Activated CD4-positive, alpha-beta T cell treated with anti-CD3 and anti-CD28 coated beads for 1 hour (primary cell): ENCODE data around the gene DDX39B.

Source experiments
- DNase-seq: peaks from one replicate; pipeline ENCODE4 v3.0.0-alpha.2; 2020

Gene DDX39B

DNA sequence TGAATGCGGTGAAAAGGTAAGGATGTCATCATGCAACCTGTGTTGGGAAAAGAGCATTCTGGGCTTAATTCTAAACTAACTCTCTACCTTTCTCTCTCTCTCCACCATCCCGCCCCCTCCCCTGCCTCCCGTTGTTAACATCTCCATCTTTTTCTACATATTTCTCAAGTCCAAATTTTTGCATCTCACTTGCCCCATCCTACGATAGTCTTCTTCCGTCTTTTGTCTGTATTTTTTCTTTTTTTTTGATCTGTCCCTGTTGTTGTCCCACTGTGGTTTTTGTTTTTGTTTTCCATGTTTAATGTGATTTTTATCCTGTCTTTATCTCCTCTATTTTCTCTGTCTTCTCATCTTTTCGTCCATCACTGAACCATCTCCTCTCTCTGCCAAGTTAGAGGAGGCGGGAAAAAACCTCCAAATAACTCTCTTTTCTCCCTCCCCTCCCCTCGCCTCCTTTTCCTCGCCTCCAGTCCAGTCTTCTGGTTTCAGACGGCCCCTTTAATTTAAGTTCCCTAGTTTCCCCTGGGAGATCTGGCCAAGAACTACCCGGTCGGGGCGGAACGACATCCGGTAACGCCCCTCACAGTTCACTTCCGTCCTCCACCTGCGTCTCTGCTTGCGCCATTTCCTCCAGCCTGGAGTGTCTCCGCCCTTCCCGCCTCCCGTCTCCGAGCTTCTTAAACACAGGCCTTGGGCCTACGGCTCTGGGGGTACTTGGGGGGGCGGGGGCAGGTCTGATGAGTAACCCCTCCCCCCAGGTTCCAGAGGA lies 5.3 kb upstream of the DDX39B start, which contains the start of gene NFKBIL1:
Gene NFKBIL1, plus strand, starts transcription at position 651 of the 769 bp plus-strand sequence. Its CDS starts 87 bp downstream, at position 738.
- peak; percentile 80 for DNase-seq

DNA sequence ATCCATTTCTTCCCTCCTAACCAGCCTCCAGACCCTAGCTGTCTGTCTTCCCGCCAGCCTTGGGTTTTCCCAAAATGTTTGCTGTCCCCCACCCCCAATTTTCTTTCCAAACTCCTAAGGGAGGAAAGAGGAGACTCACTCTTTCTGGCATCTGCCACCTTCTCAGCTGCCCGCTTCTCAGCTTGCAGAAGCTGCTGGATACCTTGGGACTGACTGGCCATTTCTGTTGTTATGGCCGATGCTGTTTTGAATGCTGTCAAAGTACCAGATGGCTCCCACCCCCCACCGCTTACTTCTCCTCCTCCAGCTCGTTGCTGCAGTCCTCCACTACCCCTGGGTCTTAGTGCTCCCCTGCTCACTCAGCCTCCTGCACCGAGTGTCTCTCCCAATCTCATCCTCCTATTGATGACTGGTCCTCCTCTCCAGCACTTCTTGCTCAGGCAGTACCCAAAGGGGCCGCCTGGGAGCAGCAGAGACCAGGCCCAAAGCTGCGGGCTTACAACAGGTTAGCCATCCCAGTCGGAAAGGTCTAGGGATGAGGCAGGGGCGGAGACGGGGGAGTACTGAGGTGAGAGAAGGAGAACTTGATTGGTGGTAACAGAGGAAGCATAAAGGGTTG lies 4.6 kb upstream of the DDX39B start, which contains the start of gene ATP6V1G2:
Gene ATP6V1G2, minus strand, starts transcription at position 270 of the 619 bp plus-strand sequence. Its CDS starts 49 bp downstream, at position 221.
- peak; percentile 73 for DNase-seq

DNA sequence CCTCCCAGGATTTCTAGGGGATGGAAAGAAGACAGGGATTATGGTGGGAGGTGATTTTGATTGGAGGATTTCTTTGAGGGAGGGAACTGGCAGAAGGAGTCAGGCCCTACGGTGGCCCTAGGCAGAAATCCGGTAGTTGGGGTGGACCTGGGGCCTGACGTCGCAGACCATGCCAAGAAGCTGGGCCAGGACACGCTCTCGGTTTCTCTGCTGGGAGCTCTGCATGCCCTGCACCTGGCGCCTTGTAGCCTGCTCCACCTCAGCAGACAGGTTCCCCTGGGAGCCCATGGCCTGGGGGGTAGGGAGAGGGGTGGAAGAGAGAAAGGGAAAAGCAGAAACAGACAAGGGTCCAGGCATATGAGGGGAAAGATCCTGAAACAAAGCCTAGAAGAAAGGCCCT lies 3.5 kb upstream of the DDX39B start:
- DNase-seq: no peak

DNA sequence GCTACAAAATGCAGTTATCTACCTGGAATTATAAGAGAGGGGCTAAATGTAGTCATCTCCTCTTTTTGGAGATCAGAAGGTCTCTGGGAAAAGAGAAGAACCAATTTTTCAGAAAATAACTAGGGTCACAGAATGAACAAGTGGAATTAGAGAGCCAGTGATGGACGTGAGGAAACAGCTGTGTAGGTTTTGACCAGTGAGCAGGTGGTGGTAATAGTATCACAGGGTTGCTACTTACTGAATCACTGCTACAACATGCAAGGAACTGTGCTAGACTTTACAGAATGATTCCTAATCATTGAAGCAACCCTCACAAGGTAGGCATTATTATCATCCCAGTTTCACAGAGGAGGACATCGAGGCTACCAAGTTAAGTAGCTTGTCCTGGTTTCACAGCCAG lies 2.9 kb upstream of the DDX39B start:
- DNase-seq: no peak

DNA sequence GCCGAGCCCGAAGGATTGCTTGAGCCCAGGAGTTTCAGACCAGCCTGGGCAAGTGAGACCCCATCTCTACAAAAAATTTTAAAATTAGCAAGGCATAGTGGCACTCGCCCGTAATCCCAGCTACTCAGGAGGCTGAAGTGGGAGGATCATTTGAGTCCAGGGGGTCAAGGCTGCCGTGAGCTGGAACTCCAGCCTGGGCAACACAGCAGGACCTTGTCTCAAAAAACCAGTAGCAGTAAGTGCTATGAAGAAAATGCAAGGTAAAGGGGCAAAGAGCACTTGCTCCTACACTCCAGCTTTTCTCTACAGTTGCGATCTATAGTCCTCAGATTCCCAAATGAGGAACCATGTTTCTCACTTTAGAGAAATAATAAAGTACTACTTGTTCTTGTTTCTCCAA lies 1.8 kb upstream of the DDX39B start:
- no peak for DNase-seq

DNA sequence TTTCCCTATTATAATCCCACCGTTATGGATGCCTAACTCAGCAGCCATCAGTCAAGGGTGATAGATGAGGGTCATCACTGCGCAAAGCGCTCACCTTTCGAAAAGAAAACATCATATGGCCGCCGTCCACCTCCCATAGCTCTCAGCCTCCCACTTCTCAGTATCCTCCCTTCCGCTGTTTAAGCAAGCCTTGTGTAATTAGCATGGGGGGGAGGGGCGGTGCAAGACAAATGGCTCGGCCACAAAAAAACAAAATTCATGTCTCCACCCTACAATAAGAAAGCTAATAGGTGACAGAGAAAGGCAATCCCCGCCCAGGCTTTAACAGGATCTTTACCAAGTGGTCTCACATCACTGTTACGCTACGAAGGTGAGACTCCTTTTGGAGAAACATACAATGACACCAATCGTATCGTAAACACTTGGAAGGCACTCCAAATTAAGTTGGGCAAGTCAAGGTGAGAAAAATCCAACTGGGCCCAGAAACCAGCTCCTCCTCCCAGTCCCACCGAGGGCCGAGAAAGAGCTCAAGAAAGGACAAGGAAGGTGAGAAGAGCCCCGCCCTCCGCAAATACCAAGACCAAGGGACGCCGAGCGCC lies 645 bp downstream of the DDX39B start:
- peak; percentile 43 for DNase-seq

DNA sequence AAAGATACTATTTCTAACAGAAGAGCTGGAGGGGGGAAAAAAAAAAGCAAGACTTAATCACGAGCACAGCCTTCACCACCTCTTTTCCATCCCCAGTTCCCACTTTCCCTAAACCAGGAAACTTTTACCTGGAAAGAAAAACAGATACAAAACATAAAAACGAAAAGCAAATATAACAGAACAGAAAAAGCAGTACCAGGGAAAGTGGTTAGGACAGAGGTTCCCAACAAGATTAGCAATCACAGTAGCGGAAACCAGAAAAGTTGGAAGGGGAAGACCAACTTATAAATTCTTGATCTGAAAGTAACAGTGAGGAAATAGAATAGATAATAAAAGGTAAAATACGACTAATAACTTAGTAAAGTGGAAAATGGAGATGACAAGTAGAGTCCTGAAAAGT lies 1.2 kb downstream of the DDX39B start:
- DNase-seq: no peak

DNA sequence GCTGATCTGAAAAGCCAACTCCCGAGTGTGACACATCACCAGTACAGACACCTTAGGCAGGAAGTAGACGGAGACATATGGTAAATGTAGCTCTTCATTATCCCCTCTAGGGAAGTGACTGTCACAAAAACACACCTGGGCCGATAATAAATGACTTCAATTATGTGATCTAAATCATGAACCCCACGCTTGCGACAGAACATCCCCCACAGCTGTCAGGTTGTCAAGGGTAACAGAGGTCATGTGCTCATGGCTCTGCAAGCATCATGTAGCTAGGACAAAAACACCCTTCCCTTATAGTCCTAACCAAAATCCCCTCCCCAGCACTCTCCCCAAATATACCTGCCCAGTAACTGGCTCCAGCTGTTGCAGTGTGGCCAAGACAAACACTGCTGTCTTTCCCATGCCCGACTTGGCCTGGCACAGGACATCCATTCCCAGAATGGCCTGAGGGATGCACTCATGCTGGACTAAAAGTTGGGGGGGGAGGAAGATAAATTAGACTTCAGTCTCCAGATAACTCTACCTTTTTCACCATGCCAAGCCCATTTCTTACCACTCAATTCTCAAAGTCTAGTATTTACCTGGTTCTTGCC lies 2.9 kb downstream of the DDX39B start:
- no peak for DNase-seq

DNA sequence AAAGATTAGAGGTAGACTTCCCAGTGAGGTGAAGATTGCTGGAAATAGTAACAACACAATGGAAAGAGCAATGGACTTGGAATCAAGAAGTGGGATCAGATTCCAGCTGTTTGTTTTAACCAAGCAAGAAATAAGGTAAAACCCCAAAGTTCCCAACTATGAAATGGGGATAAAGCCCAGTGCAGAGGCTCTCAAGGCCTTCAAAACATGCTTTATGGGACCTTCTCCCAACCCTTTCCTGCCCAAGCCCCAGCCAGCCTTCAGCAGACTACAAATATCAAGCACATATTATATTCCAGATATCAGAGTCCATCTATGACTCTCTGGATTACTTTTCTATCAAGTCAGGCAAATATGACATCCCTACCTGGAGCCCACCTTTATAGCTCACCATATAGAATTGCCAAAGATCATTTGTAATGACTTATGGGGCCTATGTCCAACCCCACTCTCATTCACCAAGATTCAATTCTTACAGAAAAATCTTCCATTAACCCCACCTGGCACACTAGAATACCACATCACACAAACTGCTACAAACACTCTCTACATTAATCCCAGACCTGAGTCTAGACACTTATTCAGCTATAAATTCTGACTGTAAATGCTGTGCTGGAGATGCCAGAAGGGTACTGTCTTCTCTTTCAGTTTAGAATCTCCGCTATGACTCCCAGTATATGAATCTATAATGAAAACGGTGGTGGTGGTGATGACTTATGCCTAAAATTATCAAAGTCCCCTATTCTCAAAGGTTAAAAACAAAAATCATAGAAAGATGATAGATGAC lies 6.1 kb downstream of the DDX39B start:
- DNase-seq: no peak

DNA sequence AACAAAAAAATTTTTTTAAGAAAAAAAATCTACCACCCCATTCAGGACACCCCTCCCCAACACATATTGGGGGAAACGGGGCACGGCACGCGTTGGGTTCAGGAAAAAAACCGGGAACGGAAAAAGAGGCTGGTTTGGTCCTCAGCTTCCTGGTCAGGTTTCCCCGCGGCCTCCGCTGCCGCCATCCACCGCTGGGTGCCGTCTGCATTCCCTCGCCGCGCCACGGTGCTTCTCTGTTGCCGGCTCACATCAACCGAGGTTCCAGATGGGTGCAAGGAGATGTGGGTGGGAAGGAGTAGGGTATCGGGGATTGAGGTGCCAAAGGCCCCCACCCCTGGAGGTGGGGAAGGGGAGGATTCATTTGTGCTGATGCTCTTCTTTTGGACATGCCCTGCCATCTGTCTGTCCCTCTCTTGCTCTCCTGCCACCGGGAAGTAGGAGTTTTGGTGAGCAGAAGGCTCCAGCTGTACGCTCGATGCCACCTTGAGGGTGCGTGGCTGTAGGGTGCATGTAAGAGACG lies 7.2 kb downstream of the DDX39B start:
- DNase-seq: no peak

DNA sequence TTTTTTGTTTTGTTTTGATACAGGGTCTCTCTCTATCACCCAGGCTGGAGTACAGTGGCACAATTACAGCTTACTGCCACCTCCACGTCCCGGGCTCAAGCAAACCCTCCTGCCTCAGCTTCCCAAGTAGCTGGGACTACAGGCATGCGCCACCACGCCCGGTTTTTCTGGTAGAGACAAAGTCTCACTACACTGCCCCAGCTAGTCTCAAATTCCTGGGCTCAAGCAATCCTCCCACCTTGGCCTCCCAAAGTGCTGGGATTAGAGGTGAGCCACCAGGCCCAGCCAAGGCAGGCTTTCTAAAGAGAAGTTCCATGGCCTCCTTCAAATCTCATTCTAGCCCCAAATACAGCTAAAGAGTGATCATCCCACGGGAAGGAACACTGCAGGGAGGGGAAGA lies 7.8 kb downstream of the DDX39B start:
- DNase-seq: no peak

DNA sequence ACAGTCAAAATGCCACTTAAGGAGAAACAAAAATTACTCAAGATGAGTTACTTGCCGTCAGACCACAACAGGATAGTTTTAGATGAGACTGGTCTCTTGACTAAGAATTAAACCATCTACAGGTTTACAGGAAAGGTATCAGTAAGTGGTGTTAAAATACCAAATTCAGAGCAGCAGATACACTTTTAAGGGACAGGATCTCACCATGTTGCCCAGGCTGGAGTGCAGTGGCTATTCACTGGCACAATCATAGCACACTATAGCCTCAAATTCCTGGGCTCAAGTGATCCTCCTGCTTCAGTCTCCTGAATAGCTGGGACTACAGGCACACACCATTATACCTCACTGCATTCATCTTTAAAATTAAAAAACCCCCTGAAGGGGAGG lies 8.4 kb downstream of the DDX39B start:
- DNase-seq: no peak

DNA sequence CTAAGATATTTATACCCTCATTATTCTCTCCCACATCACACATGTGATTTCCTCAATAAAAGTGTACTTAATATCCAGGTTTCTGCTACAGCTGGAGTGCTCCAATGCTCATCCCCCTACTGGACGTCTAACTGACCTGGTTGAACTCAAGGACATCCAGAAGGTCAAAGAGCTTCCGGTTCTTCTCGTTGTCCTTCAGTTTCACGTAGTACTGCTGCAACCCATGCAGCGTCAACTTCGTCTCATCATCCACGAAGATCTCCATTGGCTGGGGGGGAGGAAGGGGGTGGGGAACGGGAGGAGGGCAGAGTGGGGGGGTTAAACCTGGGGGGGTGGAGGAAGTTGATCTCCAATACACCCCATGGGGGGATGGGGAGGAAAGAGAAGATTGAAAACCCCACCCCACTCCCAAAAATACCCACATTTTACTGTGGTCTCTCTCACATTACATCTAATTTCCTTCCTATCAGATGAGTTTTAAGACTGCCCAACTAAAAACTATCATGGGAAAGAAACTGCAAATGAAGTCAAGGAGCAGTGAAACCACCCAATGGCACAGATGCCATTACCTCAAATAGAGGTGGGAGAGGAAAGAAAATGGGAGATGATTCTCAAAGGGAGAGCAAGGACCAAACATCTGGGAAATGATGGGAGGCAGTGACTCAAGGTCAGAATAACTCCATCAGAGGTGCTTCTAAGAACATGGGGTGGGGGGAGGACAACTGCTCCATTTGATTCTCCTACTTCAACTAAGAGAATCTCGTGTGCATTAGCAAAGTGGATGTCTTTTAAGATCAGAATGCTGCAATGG lies 9.0 kb downstream of the DDX39B start:
- no peak for DNase-seq

DNA sequence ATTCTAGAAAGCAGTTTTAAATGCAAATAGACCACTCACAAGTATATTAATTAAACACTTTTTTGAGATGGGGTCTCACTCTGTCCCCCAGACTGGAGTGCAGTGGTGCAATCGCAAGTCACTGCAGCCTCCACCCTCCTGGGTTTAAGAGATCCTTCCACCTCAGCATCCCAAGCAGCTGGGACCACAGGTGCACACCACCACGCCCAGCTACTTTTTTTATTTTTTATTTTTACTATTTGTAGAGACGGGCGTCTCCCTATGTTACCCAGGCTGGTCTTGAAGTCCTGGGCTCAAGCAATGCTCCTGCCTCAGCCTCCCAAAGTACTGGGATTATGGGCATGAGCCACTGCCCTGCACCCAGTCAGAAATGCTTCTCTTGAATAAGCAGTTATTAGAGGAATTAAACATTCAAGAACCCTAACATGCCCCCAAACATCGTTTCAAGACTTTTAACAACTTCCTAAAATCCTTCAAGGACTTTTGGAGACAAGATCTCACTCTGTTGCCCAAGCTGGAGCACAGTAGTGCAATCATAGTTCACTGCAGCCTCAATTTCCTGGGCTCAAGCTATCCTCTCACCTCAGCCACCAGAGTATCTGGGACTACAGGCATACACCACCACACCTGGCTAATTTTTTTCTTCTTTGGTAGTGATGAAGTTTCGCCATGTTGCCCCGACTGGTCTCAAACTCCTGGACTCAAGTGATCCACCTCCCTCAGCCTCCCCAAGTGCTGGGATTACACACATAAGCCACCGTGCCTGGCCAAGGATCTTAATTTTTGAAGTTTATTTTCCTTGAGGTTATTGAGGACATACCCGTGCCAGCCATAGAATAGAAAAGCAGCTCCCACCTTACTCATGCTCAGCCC lies 9.8 kb downstream of the DDX39B start:
- no peak for DNase-seq

DNA sequence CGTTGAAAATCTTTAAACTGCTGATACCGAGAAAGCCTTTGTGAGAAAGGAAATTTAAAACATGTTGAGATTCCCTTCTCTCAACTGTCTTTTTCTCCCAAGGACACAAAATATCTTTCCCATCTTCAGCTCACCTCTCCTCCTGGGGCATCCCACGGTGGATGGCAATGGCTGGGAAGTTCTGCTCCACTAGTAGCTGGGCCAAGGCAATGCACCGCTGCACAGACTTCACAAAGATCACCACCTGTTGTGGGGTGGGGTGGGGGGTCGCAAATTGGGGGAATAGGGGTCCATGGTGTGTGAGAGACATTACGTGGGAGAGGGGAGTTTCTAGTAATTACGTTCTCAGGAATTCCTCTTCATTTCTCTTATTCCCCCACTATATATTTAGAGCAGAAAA lies 10.6 kb downstream of the DDX39B start:
- no peak for DNase-seq

DNA sequence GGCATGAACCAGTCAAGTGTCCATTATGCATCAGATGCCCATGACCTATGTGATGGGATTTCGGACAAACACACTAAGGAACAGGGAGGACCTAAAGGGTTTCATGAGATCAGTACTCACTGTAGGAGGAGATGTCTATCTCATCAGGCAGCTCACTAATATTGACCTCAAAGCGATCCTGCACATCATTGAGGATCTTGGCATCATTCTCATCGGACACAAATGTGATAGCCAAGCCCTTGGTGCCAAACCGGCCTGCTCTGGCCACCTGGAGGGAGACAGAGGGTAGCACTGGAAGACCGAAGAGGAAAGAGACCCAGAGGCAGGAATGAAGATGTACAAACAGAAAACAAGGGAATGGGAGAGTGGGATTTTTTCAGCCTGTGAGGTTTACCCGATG lies 11.1 kb downstream of the DDX39B start:
- DNase-seq: no peak

DNA sequence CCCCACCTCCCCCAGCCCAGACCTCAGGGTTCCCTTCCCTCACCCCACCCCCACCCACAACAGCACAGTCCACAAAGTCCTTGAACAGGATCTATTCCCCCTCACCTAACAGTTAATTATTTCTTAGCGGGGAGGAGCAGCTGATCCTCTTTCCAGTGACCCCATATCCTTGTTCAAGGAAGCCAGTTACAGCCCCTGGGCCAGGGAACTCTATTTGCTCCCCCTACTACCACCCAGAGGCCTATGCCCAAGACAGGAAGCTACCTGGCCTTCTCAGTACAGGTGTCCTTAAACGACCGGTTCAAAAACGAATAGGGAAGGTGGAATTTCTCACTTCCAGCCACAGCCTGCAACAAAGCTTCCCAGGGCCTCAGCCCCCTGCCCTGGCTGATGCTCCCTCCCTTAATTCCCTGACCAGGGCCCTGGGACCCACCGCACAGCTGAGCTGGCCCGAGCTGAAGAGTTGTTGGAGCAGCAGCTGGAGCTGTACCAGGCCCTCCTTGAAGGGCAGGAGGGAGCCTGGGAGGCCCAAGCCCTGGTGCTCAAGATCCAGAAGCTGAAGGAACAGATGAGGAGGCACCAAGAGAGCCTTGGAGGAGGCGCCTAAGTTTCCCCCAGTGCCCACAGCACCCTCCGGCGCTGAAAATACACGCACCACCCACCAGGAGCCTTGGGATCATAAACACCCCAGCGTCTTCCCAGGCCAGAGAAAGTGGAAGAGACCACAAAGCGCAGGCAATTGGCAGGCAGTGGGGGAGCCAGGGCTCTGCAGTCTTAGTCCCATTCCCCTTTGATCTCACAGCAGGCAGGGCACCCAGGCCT lies 12.3 kb downstream of the DDX39B start:
- no peak for DNase-seq

DNA sequence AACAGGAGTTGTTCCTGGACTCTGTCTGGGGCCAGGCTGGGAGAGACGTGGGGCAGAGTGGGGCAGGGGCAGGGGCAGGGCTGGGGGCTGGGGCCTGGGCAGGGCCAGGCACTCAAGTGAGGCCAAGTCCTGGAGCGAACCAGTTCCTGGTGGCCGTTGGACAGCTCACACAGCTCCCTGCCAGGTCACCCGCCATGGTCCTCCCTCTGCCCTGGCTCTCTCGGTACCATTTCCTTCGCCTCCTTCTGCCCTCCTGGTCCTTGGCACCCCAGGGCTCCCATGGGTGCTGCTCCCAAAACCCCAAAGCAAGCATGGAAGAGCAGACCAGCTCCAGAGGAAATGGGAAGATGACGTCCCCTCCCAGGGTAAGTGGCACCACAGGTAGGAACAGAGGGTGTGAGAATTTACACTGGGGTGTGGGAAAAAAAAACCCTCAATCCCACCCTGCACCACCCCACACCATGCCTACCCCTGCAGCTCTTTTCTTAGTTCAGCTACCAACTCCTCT lies 12.9 kb downstream of the DDX39B start, which contains the start of gene MCCD1:
Gene MCCD1, plus strand, starts transcription at position 142 of the 508 bp plus-strand sequence. Its CDS starts 53 bp downstream, at position 195.
- no peak for DNase-seq

DNA sequence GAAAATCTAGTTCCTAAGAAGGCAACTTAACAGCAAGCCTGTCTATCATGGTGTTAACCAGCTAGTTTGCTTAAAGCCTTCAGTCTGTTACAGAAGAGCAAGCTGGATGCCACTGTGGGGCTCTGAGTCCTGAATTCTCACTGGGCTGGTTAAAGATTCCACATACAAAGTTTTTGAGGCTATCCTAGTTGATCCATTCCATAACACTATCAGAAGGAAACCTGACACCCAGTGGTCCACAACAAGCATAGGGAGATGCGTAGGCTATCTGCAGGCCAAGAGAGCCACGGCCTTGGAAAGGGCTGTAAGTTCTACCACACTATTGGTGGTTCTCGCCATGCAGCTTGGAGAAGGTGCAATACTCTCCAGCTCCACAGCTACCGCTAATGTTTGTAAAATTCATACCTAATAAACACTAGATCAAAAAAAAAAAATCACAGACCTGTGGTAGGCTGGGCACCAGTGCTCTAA lies 13.5 kb downstream of the DDX39B start:
- no peak for DNase-seq
